D721Med (cell line): ENCODE results near the gene AGPAT3.
"Not testable (repeated sequence)": the region's sequence is repeated elsewhere in the genome, so short reads cannot be mapped to it uniquely, and the experiment has no call there.

Experiments used
- DNase-seq: peaks from one replicate; pipeline ENCODE4 v3.0.0; 2011; ENCODE audit warnings: low spot score; ENCODE audit not compliant: insufficient read length
- FAIRE-seq: peaks from 2 replicates; lab custom pipeline; 2011; peaks lifted over from hg19 to GRCh38; lab: Jason Lieb, UNC
- TF ChIP-seq, protein P1 (sequence below): IDR thresholded peaks from 2 replicates; pipeline ENCODE4 v1.5.1; 2012; ENCODE audit warnings: mild to moderate bottlenecking, control low read depth; ENCODE audit not compliant: insufficient read depth; ENCODE audit errors: missing control alignments

Gene AGPAT3

GRCh38 chr21:43820466-43820865 lies 44.6 kb upstream of the AGPAT3 start:
- TF ChIP-seq, protein P1, sequence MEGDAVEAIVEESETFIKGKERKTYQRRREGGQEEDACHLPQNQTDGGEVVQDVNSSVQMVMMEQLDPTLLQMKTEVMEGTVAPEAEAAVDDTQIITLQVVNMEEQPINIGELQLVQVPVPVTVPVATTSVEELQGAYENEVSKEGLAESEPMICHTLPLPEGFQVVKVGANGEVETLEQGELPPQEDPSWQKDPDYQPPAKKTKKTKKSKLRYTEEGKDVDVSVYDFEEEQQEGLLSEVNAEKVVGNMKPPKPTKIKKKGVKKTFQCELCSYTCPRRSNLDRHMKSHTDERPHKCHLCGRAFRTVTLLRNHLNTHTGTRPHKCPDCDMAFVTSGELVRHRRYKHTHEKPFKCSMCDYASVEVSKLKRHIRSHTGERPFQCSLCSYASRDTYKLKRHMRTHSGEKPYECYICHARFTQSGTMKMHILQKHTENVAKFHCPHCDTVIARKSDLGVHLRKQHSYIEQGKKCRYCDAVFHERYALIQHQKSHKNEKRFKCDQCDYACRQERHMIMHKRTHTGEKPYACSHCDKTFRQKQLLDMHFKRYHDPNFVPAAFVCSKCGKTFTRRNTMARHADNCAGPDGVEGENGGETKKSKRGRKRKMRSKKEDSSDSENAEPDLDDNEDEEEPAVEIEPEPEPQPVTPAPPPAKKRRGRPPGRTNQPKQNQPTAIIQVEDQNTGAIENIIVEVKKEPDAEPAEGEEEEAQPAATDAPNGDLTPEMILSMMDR, result no peak
- DNase-seq (no peak), FAIRE-seq (no peak)

DNA sequence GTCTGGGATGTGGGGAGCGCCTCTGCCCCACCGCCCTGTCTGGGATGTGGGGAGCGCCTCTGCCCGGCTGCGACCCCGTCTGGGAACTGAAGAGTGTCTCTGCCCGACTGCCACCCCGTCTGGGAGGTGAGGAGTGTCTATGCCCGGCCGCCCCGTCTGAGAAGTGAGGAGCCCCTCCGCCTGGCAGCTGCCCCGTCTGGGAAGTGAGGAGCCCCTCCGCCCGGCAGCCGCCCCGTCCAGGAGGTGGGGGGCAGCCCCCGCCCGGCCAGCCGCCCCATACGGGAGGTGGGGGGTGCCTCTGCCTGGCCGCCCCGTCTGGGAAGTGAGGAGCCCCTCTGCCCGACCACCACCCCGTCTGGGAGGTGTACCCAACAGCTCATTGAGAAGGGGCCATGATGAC lies 42.9 kb upstream of the AGPAT3 start:
- FAIRE-seq, DNase-seq: not testable (repeated sequence)

DNA sequence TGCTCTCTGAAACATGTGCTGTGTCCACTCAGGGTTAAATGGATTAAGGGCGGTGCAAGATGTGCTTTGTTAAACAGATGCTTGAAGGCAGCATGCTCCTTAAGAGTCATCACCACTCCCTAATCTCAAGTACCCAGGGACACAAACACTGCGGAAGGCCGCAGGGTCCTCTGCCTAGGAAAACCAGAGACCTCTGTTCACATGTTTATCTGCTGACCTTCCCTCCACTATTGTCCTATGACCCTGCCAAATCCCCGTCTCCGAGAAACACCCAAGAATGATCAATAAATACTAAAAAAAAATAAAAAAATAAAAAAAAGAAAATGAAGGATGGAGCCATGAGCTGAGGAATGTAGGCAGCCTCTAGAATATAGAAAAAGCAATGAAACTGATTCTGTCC lies 42.3 kb upstream of the AGPAT3 start:
- DNase-seq, FAIRE-seq: not testable (repeated sequence)

GRCh38 chr21:43824333-43825241 lies 40.4 kb upstream of the AGPAT3 start:
- DNase-seq (no peak), FAIRE-seq (no peak)
- TF ChIP-seq, protein P1, result no peak

- TF ChIP-seq, protein P1, result no peak
- FAIRE-seq (no peak), DNase-seq (no peak)
Observed at GRCh38 chr21:43825242-43825935, 39.6 kb upstream of the AGPAT3 start.

GRCh38 chr21:43825936-43826622 lies 38.9 kb upstream of the AGPAT3 start:
- no peak for DNase-seq
- TF ChIP-seq, protein P1, result no peak
- FAIRE-seq, result no peak

GRCh38 chr21:43826623-43826974 lies 38.4 kb upstream of the AGPAT3 start:
- FAIRE-seq (no peak), DNase-seq (no peak)
- TF ChIP-seq, protein P1, result no peak
